Activated CD8-positive, alpha-beta T cell treated with anti-CD3 and anti-CD28 coated beads, Interleukin-2, amount 10 ng/mL, durations not matched to agents 7 days and 5 days (primary cell): ENCODE data around the gene ARID3C. TPM values are rescaled to one million over a fixed set of nuclear protein-coding genes. Genes with fewer than 3 reads are reported as not detected.

Experiments
- ATAC-seq: fragments of 150-1000 bp; cut with Tn5 transposase; one replicate; pipeline ENCODE4 v1.10.0; 2021; ENCODE audit warnings: moderate library complexity
- CTCF ChIA-PET: fragments of 350-600 bp; sonication (Branson Sonifier 250); formaldehyde crosslinking; loops from one replicate; lab custom pipeline; 2021; ENCODE audit warnings: antibody characterized with exemption; lab: Charles Lee
- POLR2A ChIA-PET: fragments of 350-600 bp; sonication (Branson Sonifier 250); formaldehyde crosslinking; loops from one replicate; lab custom pipeline; 2021; ENCODE audit warnings: antibody characterized with exemption; lab: Charles Lee
- DNase-seq: peaks from one replicate; pipeline ENCODE4 v3.0.0-alpha.2; 2020
- H3K27ac Mint-ChIP-seq: one replicate; pipeline ENCODE4 v1.8.0; 2021; ENCODE audit warnings: mild to moderate bottlenecking, mixed read lengths
- H3K27me3 Mint-ChIP-seq: one replicate; pipeline ENCODE4 v1.8.0; 2021; ENCODE audit warnings: low read depth, mixed read lengths
- H3K36me3 Mint-ChIP-seq: one replicate; pipeline ENCODE4 v1.8.0; 2021; ENCODE audit warnings: low read depth, mixed read lengths
- H3K4me1 Mint-ChIP-seq: one replicate; pipeline ENCODE4 v1.8.0; 2021; ENCODE audit warnings: low read depth, mixed read lengths
- H3K4me3 Mint-ChIP-seq: one replicate; pipeline ENCODE4 v1.8.0; 2021; ENCODE audit warnings: mild to moderate bottlenecking, mixed read lengths
- H3K9me3 Mint-ChIP-seq: one replicate; pipeline ENCODE4 v1.8.0; 2022; ENCODE audit warnings: mixed read lengths; ENCODE audit not compliant: insufficient read depth
- total RNA-seq, 2 experiments: library from RNA; stranded (reverse); gene quantifications; one replicate each; pipeline ENCODE4 v1.2.3, GENCODE V29; 2021

The ARID3C gene
- total RNA-seq, 2 experiments from 2014 or later = 0.34 TPM; not detected in 1

GRCh38 chr9:34638138-34638445, 9.2 kb upstream of the ARID3C start:
- Mint-ChIP-seq H3K4me1 (peaks cover 38% of the 10 kb centered on the region), H3K27ac (peak overlapping the region; percentile 87), H3K36me3 (peaks cover 19% of the 10 kb centered on the region), H3K9me3 (no peaks in the 10 kb centered on the region), H3K27me3 (no peaks in the 10 kb centered on the region), H3K4me3 (peak overlapping the region; percentile 85)
- DNase-seq = no peak
- POLR2A ChIA-PET = interaction anchor here (0.7 to 2.9 kb wide), 11 partner anchors 9 to 27 kb away, joined by 3 to 45 read pairs (median 7); partner anchors contain the start of genes CCL27, DCTN3, GALT and RPP25L
- no peak for ATAC-seq
- CTCF ChIA-PET = interaction anchor here (1.0 to 9.0 kb wide), 13 partner anchors 8 to 137 kb away, joined by 3 to 171 read pairs (median 5); partner anchors contain the start of genes CCL27, DCTN3, GALT and RPP25L

- Mint-ChIP-seq H3K36me3 (peaks cover 19% of the 10 kb centered on the region), H3K27ac (peak within 1 kb of the TSS; percentile 87), H3K27me3 (no peaks in the 10 kb centered on the region), H3K9me3 (no peaks in the 10 kb centered on the region), H3K4me3 (peak within 1 kb of the TSS; percentile 85), H3K4me1 (peaks cover 38% of the 10 kb centered on the region)
- ATAC-seq (peak; percentile 91), DNase-seq (peak; percentile 94)
- ChIA-PET POLR2A (interaction anchor here (0.7 to 2.9 kb wide), 12 partner anchors 9 to 27 kb away, joined by 3 to 45 read pairs (median 6); partner anchors contain the start of genes CCL27, DCTN3, GALT and RPP25L), CTCF (interaction anchor here (1.0 to 9.0 kb wide), 16 partner anchors 8 to 234 kb away, joined by 3 to 171 read pairs (median 5); partner anchors contain the start of genes CCL27, DCTN3, GALT and RPP25L)
These were observed 8.7 kb upstream of the ARID3C start, which contains the start of gene SIGMAR1 for GRCh38 chr9:34637356-34638137. SIGMAR1 (minus strand) TSS chr9:34637787; CDS start chr9:34637697, 90 bp downstream.

- peak overlapping the region; percentile 87 for H3K27ac Mint-ChIP-seq
- no peaks in the 10 kb centered on the region for H3K9me3 Mint-ChIP-seq
- DNase-seq = peak; percentile 35
- peaks cover 19% of the 10 kb centered on the region for H3K36me3 Mint-ChIP-seq
- peak overlapping the region; percentile 85 for H3K4me3 Mint-ChIP-seq
- CTCF ChIA-PET = interaction anchor here (1.3 to 9.0 kb wide), 13 partner anchors 9 to 233 kb away, joined by 3 to 171 read pairs (median 7); partner anchors contain the start of genes DCTN3, GALT and RPP25L
- POLR2A ChIA-PET = interaction anchor here (1.0 to 3.8 kb wide), 9 partner anchors 10 to 28 kb away, joined by 4 to 45 read pairs (median 10); partner anchors contain the start of genes DCTN3, GALT and RPP25L
- peaks cover 38% of the 10 kb centered on the region for H3K4me1 Mint-ChIP-seq
- no peaks in the 10 kb centered on the region for H3K27me3 Mint-ChIP-seq
- no peak for ATAC-seq
These were observed 8.0 kb upstream of the ARID3C start for GRCh38 chr9:34636791-34637355.

- CTCF ChIA-PET = interaction anchor here (1.5 to 9.0 kb wide), 7 partner anchors 10 to 232 kb away, joined by 4 to 171 read pairs (median 51); partner anchors contain the start of genes CCL27, DCTN3, GALT and RPP25L
- Mint-ChIP-seq H3K27ac (no peak overlapping the region), H3K4me1 (peaks cover 38% of the 10 kb centered on the region), H3K27me3 (peaks cover 3% of the 10 kb centered on the region), H3K4me3 (peak overlapping the region; percentile 85), H3K36me3 (peaks cover 19% of the 10 kb centered on the region), H3K9me3 (no peaks in the 10 kb centered on the region)
- ATAC-seq (no peak), DNase-seq (no peak)
- POLR2A ChIA-PET = interaction anchor here (1.1 to 3.8 kb wide), 3 partner anchors 14 to 67 kb away, joined by 3 to 19 read pairs (median 11); partner anchors contain the start of genes DCTN3 and RPP25L
These were observed 6.7 kb upstream of the ARID3C start for GRCh38 chr9:34635556-34635955.

GRCh38 chr9:34634551-34635248, 5.8 kb upstream of the ARID3C start:
- Mint-ChIP-seq H3K36me3 (peaks cover 19% of the 10 kb centered on the region), H3K27me3 (peaks cover 12% of the 10 kb centered on the region), H3K27ac (no peak overlapping the region), H3K9me3 (no peaks in the 10 kb centered on the region), H3K4me1 (peaks cover 40% of the 10 kb centered on the region), H3K4me3 (no peak overlapping the region)
- ATAC-seq (no peak), DNase-seq (no peak)
- ChIA-PET CTCF (interaction anchor here (0.7 to 9.0 kb wide), 20 partner anchors 11 to 355 kb away, joined by 3 to 171 read pairs (median 6); partner anchors contain the start of genes CCL27, DCTN3, DNAJB5 and ENHO), POLR2A (interaction anchor here (1.1 to 3.8 kb wide), 3 partner anchors 13 to 68 kb away, joined by 3 to 19 read pairs (median 11); partner anchors contain the start of genes DCTN3 and RPP25L)

- DNase-seq (peak; percentile 82), ATAC-seq (peak; percentile 22)
- Mint-ChIP-seq H3K4me1 (peaks cover 44% of the 10 kb centered on the region), H3K27me3 (peaks cover 19% of the 10 kb centered on the region), H3K9me3 (no peaks in the 10 kb centered on the region), H3K4me3 (no peak overlapping the region), H3K27ac (no peak overlapping the region), H3K36me3 (peaks cover 19% of the 10 kb centered on the region)
- POLR2A ChIA-PET = interaction anchor here (1.1 to 3.8 kb wide), 3 partner anchors 13 to 69 kb away, joined by 3 to 19 read pairs (median 11); partner anchors contain the start of genes DCTN3 and RPP25L
- CTCF ChIA-PET = interaction anchor here (0.7 to 9.0 kb wide), 21 partner anchors 11 to 356 kb away, joined by 3 to 171 read pairs (median 5); partner anchors contain the start of genes CCL27, DCTN3, DNAJB5 and ENHO
These were observed 5.1 kb upstream of the ARID3C start for GRCh38 chr9:34633851-34634550.

- H3K27me3 Mint-ChIP-seq = peaks cover 24% of the 10 kb centered on the region
- no peak overlapping the region for H3K4me3 Mint-ChIP-seq
- CTCF ChIA-PET = interaction anchor here (0.7 to 9.0 kb wide), 14 partner anchors 10 to 229 kb away, joined by 3 to 171 read pairs (median 7); partner anchors contain the start of genes CCL27, DCTN3, FAM219A and GALT
- H3K27ac Mint-ChIP-seq = no peak overlapping the region
- ATAC-seq (no peak), DNase-seq (no peak)
- POLR2A ChIA-PET = interaction anchor here (2.2 to 3.8 kb wide), 2 partner anchors 12 to 21 kb away, joined by 11 to 19 read pairs; partner anchors contain the start of genes DCTN3 and RPP25L
- H3K4me1 Mint-ChIP-seq = peaks cover 41% of the 10 kb centered on the region
- no peaks in the 10 kb centered on the region for H3K9me3 Mint-ChIP-seq
- H3K36me3 Mint-ChIP-seq = peaks cover 19% of the 10 kb centered on the region
These were observed 4.3 kb upstream of the ARID3C start for GRCh38 chr9:34633166-34633565.

- no peak for ATAC-seq
- no peak for DNase-seq
- H3K9me3 Mint-ChIP-seq = no peaks in the 10 kb centered on the region
- ChIA-PET CTCF (interaction anchor here (2.0 to 9.0 kb wide), 4 partner anchors 8 to 72 kb away, joined by 6 to 156 read pairs (median 70); partner anchors contain the start of genes DCTN3 and GALT), POLR2A (no interaction called here)
- H3K4me3 Mint-ChIP-seq = no peak overlapping the region
- no peak overlapping the region for H3K27ac Mint-ChIP-seq
- H3K4me1 Mint-ChIP-seq = peaks cover 24% of the 10 kb centered on the region
- peaks cover 44% of the 10 kb centered on the region for H3K27me3 Mint-ChIP-seq
- H3K36me3 Mint-ChIP-seq = peaks cover 8% of the 10 kb centered on the region
These were observed 1.7 kb upstream of the ARID3C start for GRCh38 chr9:34630402-34631154.

- peaks cover 16% of the 10 kb centered on the region for H3K4me1 Mint-ChIP-seq
- H3K4me3 Mint-ChIP-seq = peak overlapping the region; percentile 47
- H3K36me3 Mint-ChIP-seq = no peaks in the 10 kb centered on the region
- H3K27me3 Mint-ChIP-seq = peaks cover 53% of the 10 kb centered on the region
- no peak for ATAC-seq
- DNase-seq = no peak
- no peak overlapping the region for H3K27ac Mint-ChIP-seq
- POLR2A ChIA-PET = interaction anchor here (0.6 to 1.3 kb wide), 2 partner anchors 9 to 17 kb away, joined by 3 to 8 read pairs; partner anchors contain the start of genes DCTN3 and RPP25L
- CTCF ChIA-PET = interaction anchor here (1.1 to 1.3 kb wide), 2 partner anchors 9 to 16 kb away, joined by 6 to 7 read pairs; partner anchors contain the start of gene DCTN3
- H3K9me3 Mint-ChIP-seq = no peaks in the 10 kb centered on the region
These were observed 584 bp upstream of the ARID3C start for GRCh38 chr9:34629491-34629808.
